GM18508 (cell line): ENCODE data around the gene PNKD.

Source experiments
- ATAC-seq: cut with Tn5 transposase; IDR thresholded peaks from one replicate; pipeline ENCODE4 v1.9.1; 2021; ENCODE audit warnings: moderate number of reproducible peaks; ENCODE audit not compliant: insufficient read depth, unreplicated experiment

Gene PNKD

GRCh38 chr2:218332288-218332687 lies 62.0 kb downstream of the PNKD start:
- no peak for ATAC-seq

DNA sequence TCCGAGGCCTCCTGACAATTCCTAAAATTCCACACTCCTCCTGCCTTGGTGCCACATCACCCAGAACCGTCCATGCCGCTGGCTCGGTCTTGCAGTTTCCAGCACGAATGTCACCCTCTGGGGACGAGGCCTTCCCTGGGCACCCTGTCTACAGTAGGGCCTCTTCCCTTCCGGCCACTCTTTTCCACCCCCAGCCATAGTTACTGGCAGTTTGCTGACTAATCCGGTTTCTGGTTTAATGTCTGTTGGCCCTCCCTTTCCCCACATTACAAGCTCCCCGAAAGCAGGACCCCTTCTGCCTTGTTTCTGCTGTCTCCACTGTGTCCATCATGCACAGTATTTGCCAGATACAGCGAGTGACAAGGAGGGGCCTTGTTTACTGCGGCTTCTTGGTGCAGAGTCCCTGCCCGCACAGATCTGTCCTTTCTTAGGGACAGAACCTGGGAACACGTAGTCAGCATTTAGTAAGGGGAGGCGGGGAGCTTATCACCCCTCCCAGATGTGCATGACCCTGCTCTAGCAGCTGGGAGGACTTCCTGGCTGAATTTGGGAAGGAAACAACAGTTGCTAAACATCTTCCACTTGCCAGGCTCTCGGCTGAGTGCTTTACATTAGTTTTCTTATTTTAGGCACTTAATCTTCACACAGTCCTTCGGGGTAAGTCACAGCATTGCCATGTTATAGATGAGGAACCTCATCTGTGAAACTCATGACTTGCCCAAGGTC lies 62.8 kb downstream of the PNKD start:
- no peak for ATAC-seq

DNA sequence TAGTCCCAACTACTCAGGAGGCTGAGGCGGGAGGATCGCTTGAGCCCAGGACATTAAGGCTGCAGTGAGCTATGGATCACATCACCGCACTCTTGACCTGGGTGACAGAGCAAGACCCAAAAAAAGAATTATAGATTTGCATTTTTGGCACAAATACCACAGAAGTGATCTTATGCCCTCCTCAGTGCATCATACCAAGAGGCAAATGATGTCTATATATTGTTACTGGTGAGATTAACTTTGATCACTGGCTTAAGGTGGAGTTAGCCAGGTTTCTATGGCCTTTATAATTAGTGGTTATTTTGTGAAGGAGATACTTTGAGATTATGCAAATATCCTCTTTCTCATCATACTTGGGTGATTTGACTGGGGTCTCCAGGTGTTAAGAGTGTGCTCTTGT lies 64.2 kb downstream of the PNKD start:
- ATAC-seq, result no peak

GRCh38 chr2:218340656-218341055 lies 70.3 kb downstream of the PNKD start:
- ATAC-seq, result no peak

GRCh38 chr2:218341381-218341780 lies 71.1 kb downstream of the PNKD start:
- ATAC-seq, result no peak

DNA sequence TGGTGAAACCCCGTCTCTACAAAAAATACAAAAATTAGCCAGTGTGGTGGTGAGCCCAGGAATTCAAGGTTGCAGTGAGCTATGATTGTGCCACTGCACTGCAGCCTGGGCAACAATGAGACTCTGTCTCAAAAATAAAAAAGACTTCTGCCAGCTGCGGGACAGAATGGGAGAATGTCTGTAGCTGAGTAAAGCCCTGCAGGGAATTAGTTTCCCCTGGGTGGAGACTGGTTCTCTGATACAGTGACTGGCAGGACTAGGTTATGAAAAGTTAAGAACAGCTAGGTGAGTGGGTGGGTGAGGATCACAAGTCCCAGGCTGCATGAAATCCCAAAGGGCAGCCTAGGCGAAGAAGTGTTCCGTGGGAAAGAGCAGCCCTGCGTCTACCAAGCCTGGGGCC lies 72.5 kb downstream of the PNKD start:
- no peak for ATAC-seq

DNA sequence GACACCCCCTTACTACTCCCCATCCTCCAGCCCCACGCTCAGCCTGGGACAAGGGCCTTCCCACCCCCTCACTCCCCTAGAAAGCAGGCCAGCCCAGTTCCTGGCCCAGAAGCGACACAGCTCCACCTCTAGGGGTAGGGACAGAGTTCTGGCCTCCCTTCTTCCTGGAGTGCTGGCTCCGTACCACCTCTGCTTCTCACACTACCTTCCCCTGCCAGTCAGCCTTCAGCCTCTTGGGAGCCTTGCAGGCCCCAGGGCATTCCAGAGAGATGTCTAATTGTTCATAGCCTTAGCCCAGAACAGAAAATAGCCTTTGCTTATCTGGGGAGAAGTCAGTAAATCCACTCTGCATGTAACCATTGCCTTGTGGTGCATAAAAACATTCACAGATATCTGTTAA lies 73.3 kb downstream of the PNKD start:
- no peak for ATAC-seq

DNA sequence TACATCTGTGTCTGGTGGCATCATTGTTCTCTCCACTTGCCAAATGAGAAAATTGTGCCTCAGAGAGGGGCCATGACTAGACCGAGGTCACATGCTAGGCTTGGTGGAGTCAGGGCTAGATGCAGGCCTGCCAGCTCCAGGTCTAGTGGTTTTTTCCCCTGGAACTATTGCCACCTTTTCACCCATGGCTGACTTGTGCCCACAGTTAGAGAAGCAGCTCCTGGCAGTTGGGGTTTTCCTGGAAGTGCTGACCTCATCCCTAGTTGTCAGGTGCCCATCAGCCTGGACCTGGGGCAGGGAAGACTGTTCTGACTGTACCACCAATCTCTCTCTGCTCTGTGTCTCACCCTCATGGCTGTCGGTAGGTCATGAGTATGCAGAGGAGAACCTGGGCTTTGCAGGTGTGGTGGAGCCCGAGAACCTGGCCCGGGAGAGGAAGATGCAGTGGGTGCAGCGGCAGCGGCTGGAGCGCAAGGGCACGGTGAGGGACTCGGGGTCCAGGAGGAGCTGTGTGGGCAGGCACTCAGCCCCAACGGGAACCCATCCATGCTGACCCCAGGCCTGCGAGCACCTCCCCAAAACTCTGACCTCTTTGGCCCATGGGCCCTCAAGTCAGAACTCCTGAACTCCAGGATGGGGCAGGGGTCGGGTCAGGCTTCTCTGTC lies 73.9 kb downstream of the PNKD start:
- ATAC-seq, result no peak

- no peak for ATAC-seq
Observed at GRCh38 chr2:218344755-218345417, 74.6 kb downstream of the PNKD start.

DNA sequence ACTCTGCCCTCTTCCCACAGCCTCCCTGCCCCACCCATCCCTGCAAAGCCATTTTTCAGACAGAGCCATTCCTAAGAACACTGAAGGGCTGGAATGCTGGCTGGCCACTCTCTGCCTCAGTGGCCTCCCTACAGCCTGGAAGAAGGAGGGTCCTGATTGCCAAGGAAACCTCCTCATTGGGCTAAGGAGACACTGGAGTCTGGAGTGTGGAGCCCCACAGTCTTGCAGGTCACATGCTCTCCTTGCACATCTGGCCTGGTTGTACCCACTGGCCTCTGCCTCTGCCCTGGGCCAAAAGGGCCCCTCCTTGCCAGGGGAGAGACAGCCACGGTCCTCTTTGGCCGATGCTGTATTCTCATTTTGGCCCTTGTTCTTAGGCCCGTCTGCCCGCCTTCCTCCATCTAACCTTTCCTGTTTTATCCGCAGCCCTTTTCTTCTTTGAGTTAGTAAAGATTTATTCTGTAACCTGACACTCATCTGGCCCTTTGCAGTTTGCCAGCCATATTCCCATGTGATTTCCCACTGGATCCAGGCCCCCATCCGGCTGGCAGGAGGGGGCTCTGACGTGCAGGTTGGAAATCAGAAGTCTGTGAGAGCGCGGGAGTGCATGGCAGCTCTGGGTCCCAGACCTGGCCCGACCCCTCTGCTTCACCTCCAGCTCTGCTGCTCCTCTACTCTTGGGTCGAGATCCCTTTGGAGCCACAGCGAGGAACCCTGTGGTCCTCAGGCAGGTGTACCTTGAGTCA lies 75.3 kb downstream of the PNKD start:
- no peak for ATAC-seq

- no peak for ATAC-seq
Observed at GRCh38 chr2:218347172-218347571, 76.9 kb downstream of the PNKD start.

- ATAC-seq, result no peak
Observed at GRCh38 chr2:218354045-218354444, 83.7 kb downstream of the PNKD start.

GRCh38 chr2:218354850-218355443 lies 84.6 kb downstream of the PNKD start:
- no peak for ATAC-seq

DNA sequence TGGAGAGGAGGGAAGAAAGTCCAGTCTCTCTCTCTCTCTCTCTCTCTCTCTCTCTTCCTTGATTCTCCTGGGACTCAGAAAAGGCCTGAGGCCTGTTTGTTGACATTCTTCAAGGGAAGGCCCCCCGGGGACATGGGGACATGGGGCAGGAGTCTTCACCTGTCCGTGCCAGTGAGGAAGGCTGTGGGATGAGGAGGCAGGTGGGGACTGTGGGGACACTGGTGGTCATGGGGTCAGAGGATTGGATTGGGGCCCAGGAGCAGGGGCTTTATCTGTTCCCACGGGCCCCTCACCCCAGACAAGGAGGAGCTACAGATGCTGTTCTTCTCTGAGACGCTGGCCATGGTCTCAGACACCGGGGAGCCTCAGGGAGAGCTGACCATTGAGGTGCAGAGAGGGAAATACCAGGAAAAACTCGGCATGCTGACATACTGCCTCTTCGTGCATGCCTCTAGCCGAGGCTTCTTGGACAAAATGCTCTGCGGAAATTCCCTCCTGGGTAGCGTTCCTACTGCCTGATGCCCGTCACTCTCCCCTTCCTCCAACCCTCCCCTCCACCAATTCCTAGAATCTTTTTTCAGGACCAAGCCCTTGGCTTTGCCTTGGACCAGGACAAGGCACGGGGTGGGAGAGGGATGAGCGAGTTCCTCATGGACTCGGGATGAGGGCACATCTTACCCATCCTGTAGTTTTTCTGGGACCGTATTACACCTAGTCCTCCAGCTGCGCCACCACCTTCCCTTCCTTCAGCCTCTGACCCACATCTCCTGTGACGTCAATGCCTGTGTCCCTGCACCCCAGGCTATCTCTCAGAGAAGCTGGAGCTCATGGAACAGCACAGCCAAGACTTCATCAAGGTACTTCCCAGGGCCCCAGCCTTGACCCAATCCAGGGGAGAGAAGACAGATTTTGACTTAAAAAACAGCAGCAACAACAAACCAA lies 87.2 kb downstream of the PNKD start:
- ATAC-seq, result no peak

GRCh38 chr2:218360453-218360852 lies 90.1 kb downstream of the PNKD start:
- no peak for ATAC-seq

GRCh38 chr2:218362606-218363005 lies 92.3 kb downstream of the PNKD start:
- ATAC-seq, result no peak

DNA sequence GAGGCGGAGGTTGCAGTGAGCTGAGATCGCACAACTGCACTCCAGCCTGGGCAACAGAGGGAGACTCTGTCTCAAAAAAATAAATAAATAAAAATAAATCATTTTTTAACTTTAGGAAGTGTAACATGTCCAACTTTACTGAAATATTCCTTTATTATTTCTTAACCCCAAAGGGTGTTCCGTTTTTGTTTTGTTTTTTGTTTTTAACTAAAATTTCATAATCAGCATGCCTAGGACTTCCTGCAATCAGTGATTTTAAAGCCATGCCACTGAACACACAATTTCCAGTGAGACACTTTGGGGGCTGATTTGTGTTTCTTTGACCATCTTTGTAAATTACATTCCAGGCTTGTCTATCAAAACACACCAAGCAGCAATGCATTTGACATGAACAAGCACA lies 93.4 kb downstream of the PNKD start:
- ATAC-seq, result no peak

DNA sequence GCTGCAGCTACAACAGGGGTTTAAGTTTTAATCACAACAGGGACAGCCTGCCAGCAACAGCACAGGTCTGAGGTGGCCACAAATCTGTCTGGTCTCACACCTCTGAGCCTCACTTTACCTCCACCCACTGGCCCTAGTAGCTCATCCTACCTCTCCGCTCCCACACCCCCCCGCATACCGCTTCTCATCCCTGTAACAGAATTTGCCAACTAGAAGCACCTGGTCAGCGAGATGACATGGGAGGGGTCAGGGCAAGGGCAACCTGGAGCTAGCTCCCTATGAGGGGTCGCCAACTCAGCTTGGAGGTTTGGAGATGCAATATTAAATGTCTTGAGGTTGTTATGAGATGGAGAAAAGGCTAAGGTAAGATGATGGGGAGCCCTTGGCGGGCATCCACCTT lies 93.9 kb downstream of the PNKD start:
- no peak for ATAC-seq

GRCh38 chr2:218366621-218367414 lies 96.5 kb downstream of the PNKD start:
- ATAC-seq, result no peak
